ENCODE data around the gene KLF2.

The KLF2 gene

DNA sequence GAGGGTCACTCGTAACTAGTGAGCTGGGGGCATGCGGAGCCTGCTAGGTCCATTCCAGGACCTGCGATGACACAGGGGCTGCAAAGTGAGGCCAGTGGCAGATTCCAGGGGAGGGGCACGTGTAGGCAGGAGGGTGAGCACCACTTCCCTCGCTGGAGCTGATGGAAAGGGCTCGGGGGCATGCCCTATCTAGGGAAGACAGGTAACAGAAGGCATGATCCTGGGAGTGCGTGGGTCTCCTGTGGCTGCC, 51.2 kb downstream of the KLF2 start:
- TF ChIP-seq, protein P1, sequence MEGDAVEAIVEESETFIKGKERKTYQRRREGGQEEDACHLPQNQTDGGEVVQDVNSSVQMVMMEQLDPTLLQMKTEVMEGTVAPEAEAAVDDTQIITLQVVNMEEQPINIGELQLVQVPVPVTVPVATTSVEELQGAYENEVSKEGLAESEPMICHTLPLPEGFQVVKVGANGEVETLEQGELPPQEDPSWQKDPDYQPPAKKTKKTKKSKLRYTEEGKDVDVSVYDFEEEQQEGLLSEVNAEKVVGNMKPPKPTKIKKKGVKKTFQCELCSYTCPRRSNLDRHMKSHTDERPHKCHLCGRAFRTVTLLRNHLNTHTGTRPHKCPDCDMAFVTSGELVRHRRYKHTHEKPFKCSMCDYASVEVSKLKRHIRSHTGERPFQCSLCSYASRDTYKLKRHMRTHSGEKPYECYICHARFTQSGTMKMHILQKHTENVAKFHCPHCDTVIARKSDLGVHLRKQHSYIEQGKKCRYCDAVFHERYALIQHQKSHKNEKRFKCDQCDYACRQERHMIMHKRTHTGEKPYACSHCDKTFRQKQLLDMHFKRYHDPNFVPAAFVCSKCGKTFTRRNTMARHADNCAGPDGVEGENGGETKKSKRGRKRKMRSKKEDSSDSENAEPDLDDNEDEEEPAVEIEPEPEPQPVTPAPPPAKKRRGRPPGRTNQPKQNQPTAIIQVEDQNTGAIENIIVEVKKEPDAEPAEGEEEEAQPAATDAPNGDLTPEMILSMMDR (IDR thresholded peaks at IDR 0.05; ENCODE audit: insufficient read depth, low read depth, low read length, missing control alignments) = no peak
- no peak for DNase-seq (ENCODE audit: low read depth)
- H3K4me3 ChIP-seq (ENCODE audit: low read length) = no peak overlapping the region

DNA sequence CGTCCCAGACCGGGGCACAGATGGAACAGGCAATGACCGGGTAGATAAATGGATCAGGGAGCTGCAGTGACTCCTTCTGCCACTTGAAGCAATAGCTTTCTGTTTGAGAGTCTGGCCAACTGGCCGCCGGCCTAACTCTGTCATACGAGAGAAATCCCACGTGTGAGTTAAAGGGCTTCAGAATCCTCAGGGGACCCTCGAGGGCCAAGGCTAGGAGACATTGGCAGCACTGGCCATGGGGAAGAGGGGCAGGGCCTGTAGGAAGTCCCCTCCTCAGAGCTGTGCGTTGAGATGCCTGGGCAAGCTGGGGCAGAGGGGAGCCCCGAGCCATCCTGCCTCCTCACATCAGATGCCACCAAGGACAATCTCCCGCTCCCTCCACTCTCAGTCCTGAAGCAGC, 51.6 kb downstream of the KLF2 start:
- DNase-seq (ENCODE audit: low read depth) = no peak
- H3K4me3 ChIP-seq (ENCODE audit: low read length) = no peak overlapping the region
- TF ChIP-seq, protein P1 (IDR thresholded peaks at IDR 0.05; ENCODE audit: insufficient read depth, low read depth, low read length, missing control alignments) = no peak

DNA sequence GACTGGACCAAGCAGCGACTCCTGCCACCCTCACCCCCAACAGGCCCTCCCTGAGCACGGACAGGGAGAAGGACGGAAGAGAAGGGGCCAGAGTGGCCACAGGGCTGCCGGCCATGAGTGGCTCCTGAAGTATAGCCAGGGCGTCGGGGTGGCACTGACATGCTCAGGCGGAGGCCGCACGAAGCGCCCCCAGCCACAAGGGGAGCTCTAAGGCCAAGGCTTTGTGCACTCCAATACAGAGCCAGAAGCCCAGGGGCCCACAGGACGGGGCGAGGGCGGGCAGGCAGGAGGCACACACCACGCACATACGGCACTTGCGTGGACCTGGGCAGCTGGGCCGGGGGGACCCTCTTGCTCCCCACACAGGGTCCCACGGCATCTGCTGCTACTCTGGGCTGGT, 52.0 kb downstream of the KLF2 start:
- TF ChIP-seq, protein P1 (IDR thresholded peaks at IDR 0.05; ENCODE audit: insufficient read depth, low read depth, low read length, missing control alignments) = peak; percentile 25
- no peak overlapping the region for H3K4me3 ChIP-seq (ENCODE audit: low read length)
- DNase-seq (ENCODE audit: low read depth) = no peak

DNA sequence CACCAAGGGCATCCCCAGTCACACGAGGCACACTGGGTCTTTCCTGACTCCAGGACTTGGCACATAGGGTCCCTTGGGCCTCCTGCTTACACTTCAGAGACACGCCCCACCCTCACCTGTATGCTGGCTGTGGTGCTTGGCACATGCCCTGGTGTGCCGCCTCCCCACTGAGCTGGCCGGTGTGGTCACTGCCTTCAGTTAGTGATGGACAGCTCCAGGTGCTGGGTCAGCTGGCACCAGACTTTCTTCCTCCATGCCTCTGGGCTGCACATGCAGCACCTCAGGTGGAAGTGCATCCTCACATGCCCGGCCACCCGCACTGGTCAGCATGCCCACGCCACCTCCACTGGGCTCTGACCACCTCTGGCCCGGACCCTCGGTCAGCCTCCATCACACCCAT, 52.9 kb downstream of the KLF2 start:
- no peak overlapping the region for H3K4me3 ChIP-seq (ENCODE audit: low read length)
- TF ChIP-seq, protein P1 (IDR thresholded peaks at IDR 0.05; ENCODE audit: insufficient read depth, low read depth, low read length, missing control alignments) = no peak
- no peak for DNase-seq (ENCODE audit: low read depth)

Data from epithelial cell of esophagus (primary cell).